DOHH2 (cell line): Measurements from ENCODE around the gene NAV2.

Experiments used
- CTCF ChIP-seq: fragments of 200-600 bp; sonication (generic); IDR thresholded peaks from one replicate; pipeline ENCODE4 v1.5.1; 2014; ENCODE audit warnings: antibody characterized with exemption, mild to moderate bottlenecking, low read depth, low read length; ENCODE audit not compliant: poor library complexity, severe bottlenecking
- EZH2phosphoT487 ChIP-seq: fragments of 200-600 bp; sonication (generic); IDR thresholded peaks from 2 replicates; pipeline ENCODE4 v1.6.1; 2017; ENCODE audit warnings: borderline replicate concordance, mild to moderate bottlenecking, antibody characterized with exemption, low read length, moderate library complexity, mixed read lengths

GRCh38 chr11:19892387-19892786, 179.8 kb downstream of the NAV2 start:
- TF ChIP-seq CTCF (no peak), EZH2phosphoT487 (no peak)
